GM12878 (cell line): ENCODE results near the gene HS1BP3. TPM values are rescaled to one million over a fixed set of nuclear protein-coding genes. Genes with fewer than 3 reads are reported as not detected.

Experiments used
- ATAC-seq: fragments of 200-7000 bp; cut with Tn5 transposase; 3 replicates; pipeline ENCODE4 v1.9.1; 2020; ENCODE audit warnings: mild to moderate bottlenecking, moderate library complexity
- BruUV-seq: library from RNA; stranded (reverse); fragments of 400-500 nt; replicated peaks from 2 replicates; lab custom pipeline; 2021; lab: Mats Ljungman, UMichigan
- CTCF ChIA-PET: fragments of 300-600 bp; sonication (Branson Sonifier 250); formaldehyde crosslinking; extraction: SDS; loops from one replicate; lab custom pipeline; 2021; ENCODE audit warnings: inconsistent platforms; lab: Yijun Ruan, JAX
- POLR2A ChIA-PET: fragments of 350-600 bp; formaldehyde crosslinking; extraction: SDS; loops from one replicate; lab custom pipeline; 2021; ENCODE audit warnings: inconsistent platforms; lab: Charles Lee
- RAD21 ChIA-PET: fragments of 300-600 bp; sonication (Branson Sonifier 250); formaldehyde crosslinking; loops from one replicate; lab custom pipeline; 2023; ENCODE audit warnings: antibody characterized with exemption; ENCODE audit not compliant: unreplicated experiment; lab: Charles Lee
- SMC1A ChIA-PET: fragments of 300-600 bp; sonication (Branson Sonifier 250); formaldehyde crosslinking; loops from one replicate; lab custom pipeline; 2023; ENCODE audit not compliant: unreplicated experiment, uncharacterized antibody; lab: Charles Lee
- DNase-seq: peaks from one replicate; pipeline ENCODE4 v3.0.0-alpha.2; 2011; ENCODE audit warnings: low read depth, low spot score
- FAIRE-seq: peaks from 3 replicates; lab custom pipeline; 2011; peaks lifted over from hg19 to GRCh38; lab: Jason Lieb, UNC
- H2AFZ ChIP-seq: 2 replicates; pipeline ENCODE4 v1.6.0; 2011; ENCODE audit warnings: low read depth, low read length, control low read depth; ENCODE audit not compliant: control insufficient read depth
- H3K27ac ChIP-seq: 2 replicates; pipeline ENCODE4 v1.5.1; 2011; ENCODE audit warnings: control low read depth; ENCODE audit not compliant: control insufficient read depth, insufficient read depth
- H3K27me3 ChIP-seq, 2 experiments: replicated peaks in 1 of 2; 2 replicates each; pipeline versions ENCODE4 v1.6.0 to v1.6.1; 2011; ENCODE audit warnings: low read length in 1 of 2; ENCODE audit not compliant: control insufficient read depth in 2 of 2, insufficient read depth in 2 of 2
- H3K36me3 ChIP-seq, 2 experiments: 2 replicates each; pipeline ENCODE4 v1.5.1; 2011; ENCODE audit warnings: low read length in 1 of 2; ENCODE audit not compliant: control insufficient read depth in 2 of 2, insufficient read depth in 2 of 2
- H3K4me1 ChIP-seq: 2 replicates; pipeline ENCODE4 v1.6.1; 2011; ENCODE audit warnings: mild to moderate bottlenecking, low read length, moderate library complexity, mixed read lengths; ENCODE audit not compliant: control insufficient read depth, insufficient read depth
- H3K4me2 ChIP-seq: 2 replicates; pipeline ENCODE4 v1.6.0; 2011; ENCODE audit warnings: control low read depth; ENCODE audit not compliant: control insufficient read depth, insufficient read depth
- H3K4me3 ChIP-seq: fragments of 200-600 bp; sonication (generic); 2 replicates; pipeline ENCODE4 v1.5.1; 2016
- H3K79me2 ChIP-seq: 2 replicates; pipeline ENCODE4 v1.6.0; 2011; ENCODE audit warnings: low read length; ENCODE audit not compliant: control insufficient read depth, insufficient read depth
- H3K9ac ChIP-seq: 2 replicates; pipeline ENCODE4 v1.8.0; 2011; ENCODE audit warnings: low read length, control low read depth, mixed read lengths; ENCODE audit not compliant: control insufficient read depth, insufficient read depth
- H3K9me3 ChIP-seq: replicated peaks from 3 replicates; pipeline ENCODE4 v1.5.1; 2011; ENCODE audit warnings: mild to moderate bottlenecking, low read length; ENCODE audit not compliant: control insufficient read depth, insufficient read depth
- H4K20me1 ChIP-seq: 2 replicates; pipeline ENCODE4 v1.6.0; 2011; ENCODE audit not compliant: control insufficient read depth, insufficient read depth
- CBX3 ChIP-seq: fragments of 200-600 bp; sonication (generic); IDR thresholded peaks from 2 replicates; pipeline ENCODE4 v1.6.1; 2016; ENCODE audit warnings: low read depth, borderline replicate concordance
- KLF5 ChIP-seq: fragments of 450-650 bp; IDR thresholded peaks from 2 replicates; pipeline ENCODE4 v1.6.1; 2014; ENCODE audit warnings: mild to moderate bottlenecking; ENCODE audit not compliant: partially characterized antibody
- MYC ChIP-seq: IDR thresholded peaks from 2 replicates; pipeline ENCODE4 v1.6.1; 2011; ENCODE audit warnings: mild to moderate bottlenecking, low read length, moderate library complexity, inconsistent platforms; ENCODE audit not compliant: insufficient read depth, insufficient replicate concordance, insufficient read length, severe bottlenecking
- NBN ChIP-seq: fragments of 450-650 bp; IDR thresholded peaks from 2 replicates; pipeline ENCODE4 v1.6.1; 2016
- NR2C2 ChIP-seq: IDR thresholded peaks from 2 replicates; pipeline ENCODE4 v1.6.1; 2011; ENCODE audit warnings: borderline replicate concordance, low read depth; ENCODE audit not compliant: control insufficient read depth, insufficient read length
- SKIL ChIP-seq: fragments of 450-650 bp; IDR thresholded peaks from 2 replicates; pipeline ENCODE4 v1.6.1; 2017; ENCODE audit warnings: mild to moderate bottlenecking, low read depth, inconsistent platforms; ENCODE audit not compliant: poor library complexity, severe bottlenecking
- ZNF24 ChIP-seq: fragments of 450-650 bp; IDR thresholded peaks from 2 replicates; pipeline ENCODE4 v1.6.1; 2017; ENCODE audit warnings: antibody characterized with exemption, mild to moderate bottlenecking
- ZZZ3 ChIP-seq: IDR thresholded peaks from 2 replicates; pipeline ENCODE4 v1.6.1; 2011; ENCODE audit warnings: low read depth; ENCODE audit not compliant: control insufficient read depth, insufficient read length
- WGBS: methylation state at CpG from one replicate; pipeline ENCODE4 v1.1.6; 2016; ENCODE audit warnings: low lambda C conversion rate; ENCODE audit not compliant: insufficient replicate concordance, insufficient coverage; ENCODE audit errors: missing lambda C conversion rate; 5-methylcytosine and 5-hydroxymethylcytosine counted together
- in situ Hi-C: fragments of 300-500 bp; cut with MboI; formaldehyde crosslinking; loops from 9 replicates; pipeline ENCODE4 v1.14.3; 2018; ENCODE audit warnings: mixed read lengths
- intact Hi-C: fragments of 100-400 bp; cut with micrococcal nuclease; formaldehyde crosslinking; loops from one replicate; pipeline ENCODE4 v1.14.2; 2022; ENCODE audit not compliant: unreplicated experiment
- polyA plus RNA-seq, 11 experiments: library from polyadenylated mRNA; depleted of rRNA in 4 of 11; unstranded in 6 of 11; stranded (reverse) in 5 of 11; fragments of >200 nt; fragmentation: Nextera tagmentation in 4 of 11; fragmentation: Illumina TruSeq in 1 of 11; extraction: Ambion mirVana in 4 of 11; extraction: Trizol in 1 of 11; gene quantifications; 1 replicate in 1 of 11; 2 replicates in 10 of 11; pipeline versions ENCODE4 v1.2.1 to v1.2.3, GENCODE V29; 2011 to 2016; ENCODE audit warnings: inconsistent platforms in 2 of 11, missing spikeins in 2 of 11, low read depth in 1 of 11
- total RNA-seq, 4 experiments: library from RNA; depleted of rRNA in 3 of 4; stranded (reverse); fragments of >200 nt in 3 of 4; fragmentation: Illumina TruSeq in 1 of 4; extraction: Trizol in 1 of 4; gene quantifications; 2 replicates each; pipeline versions ENCODE4 v1.2.1 to v1.2.3, GENCODE V29; 2013 to 2021

Gene HS1BP3
- total and polyA plus RNA-seq, 10 of the 15 experiments (the other 5 are each of a cell fraction or from before 2014, with no cell fraction given), result 0.47 to 7.2 (median 4.6) TPM

GRCh38 chr2:20660506-20661420, 9.9 kb upstream of the HS1BP3 start:
- Histone ChIP-seq H3K4me1 (peaks cover 5% of the 10 kb centered on the region; the same call in 1 of the 2 replicates), H3K4me3 (no peak overlapping the region), H2AFZ (no peak overlapping the region)
- POLR2A ChIA-PET, result interaction anchor here (1.8 kb wide), 1 partner anchor 302 kb away, joined by 6 read pairs; no protein-coding TSS in a partner anchor
- SMC1A ChIA-PET, result interaction anchor here (0.5 to 5.5 kb wide), 18 partner anchors 9 to 457 kb away, joined by 3 to 101 read pairs (median 4); partner anchors contain the start of genes HS1BP3 and LDAH
- FAIRE-seq, result no peak
- DNase-seq, result no peak
- in situ Hi-C loops, result loop anchor here (5.0 to 25.0 kb wide), 2 partner anchors 302 to 452 kb away; partner anchors contain the start of gene TDRD15
- CTCF ChIA-PET, result interaction anchor here (0.6 to 6.8 kb wide), 37 partner anchors 9 to 657 kb away, joined by 3 to 218 read pairs (median 4); partner anchors contain the start of gene HS1BP3
- TF ChIP-seq ZZZ3 (no peak), KLF5 (no peak), ZNF24 (no peak), NBN (no peak), MYC (no peak), CBX3 (no peak), NR2C2 (no peak), SKIL (no peak)
- TF ChIP-seq, all 136 proteins: peak for 0
- 0 out of 2 replicates have a peak, but pooled peaks cover 2% of the 10 kb centered on the region for H4K20me1 ChIP-seq
- RAD21 ChIA-PET, result interaction anchor here (1.0 to 2.9 kb wide), 11 partner anchors 10 to 656 kb away, joined by 3 to 68 read pairs (median 4); partner anchors contain the start of gene HS1BP3
- H3K79me2 ChIP-seq, result no peaks in the 10 kb centered on the region
- H3K4me2 ChIP-seq, result no peak overlapping the region
- no peak overlapping the region for H3K9ac ChIP-seq
- H3K36me3 ChIP-seq, result no peaks in the 10 kb centered on the region
- no peaks in the 10 kb centered on the region for H3K9me3 ChIP-seq
- ATAC-seq, result no peak
- H3K27me3 ChIP-seq, result peaks cover 5 to 12% of the 10 kb centered on the region in 2 experiments
- 53% methylated on average over 8 of the region's 8 CpGs for WGBS
- no TSS peak for BruUV-seq
- no peak overlapping the region for H3K27ac ChIP-seq
- intact Hi-C loops, result loop anchor here (1.0 to 2.0 kb wide), 3 partner anchors 303 to 458 kb away; no protein-coding TSS in a partner anchor
